GM23338 (cell line): Measurements from ENCODE around the gene CCBE1. TPM values are rescaled to one million over a fixed set of nuclear protein-coding genes. Genes with fewer than 3 reads are reported as not detected.

ENCODE experiments used
- ATAC-seq: fragments of 200-7000 bp; cut with Tn5 transposase; 3 replicates; pipeline ENCODE4 v1.9.1; 2020
- DNase-seq: peaks from one replicate; pipeline ENCODE4 v3.0.0-alpha.2; 2015; ENCODE audit warnings: low spot score
- H2AFZ ChIP-seq: fragments of 200-600 bp; sonication (generic); 2 replicates; pipeline ENCODE4 v1.8.0; 2016; ENCODE audit warnings: antibody characterized with exemption, mild to moderate bottlenecking, moderate library complexity
- H3F3A ChIP-seq: fragments of 200-600 bp; sonication (generic); replicated peaks from 2 replicates; pipeline ENCODE4 v1.8.0; 2017; ENCODE audit warnings: antibody characterized with exemption, mixed run types, low read depth
- H3K27ac ChIP-seq: fragments of 200-600 bp; sonication (generic); 2 replicates; pipeline ENCODE4 v1.6.1; 2016; ENCODE audit warnings: low read depth
- H3K27me3 ChIP-seq: fragments of 200-600 bp; sonication (generic); 2 replicates; pipeline ENCODE4 v1.8.0; 2016; ENCODE audit warnings: mild to moderate bottlenecking, mixed run types, moderate library complexity; ENCODE audit not compliant: insufficient read depth
- H3K36me3 ChIP-seq: fragments of 200-600 bp; sonication (generic); 2 replicates; pipeline ENCODE4 v1.8.0; 2016; ENCODE audit warnings: mild to moderate bottlenecking; ENCODE audit not compliant: insufficient read depth
- H3K4me1 ChIP-seq: fragments of 200-600 bp; sonication (generic); 2 replicates; pipeline ENCODE4 v1.8.0; 2016; ENCODE audit warnings: mild to moderate bottlenecking, moderate library complexity; ENCODE audit not compliant: insufficient read depth
- H3K4me2 ChIP-seq: fragments of 200-600 bp; sonication (generic); 2 replicates; pipeline ENCODE4 v1.7.1; 2017; ENCODE audit warnings: mixed run types
- H3K4me3 ChIP-seq: fragments of 200-600 bp; sonication (generic); 2 replicates; pipeline ENCODE4 v1.6.1; 2016; ENCODE audit warnings: mixed run types
- H3K79me2 ChIP-seq: fragments of 200-600 bp; sonication (generic); replicated peaks from 2 replicates; pipeline ENCODE4 v1.8.0; 2017; ENCODE audit warnings: mild to moderate bottlenecking; ENCODE audit not compliant: insufficient read depth
- H3K9me2 ChIP-seq: fragments of 200-600 bp; sonication (generic); 2 replicates; pipeline ENCODE4 v1.8.0; 2017; ENCODE audit not compliant: insufficient read depth
- H4K20me1 ChIP-seq: fragments of 200-600 bp; sonication (generic); replicated peaks from 2 replicates; pipeline ENCODE4 v1.8.0; 2017; ENCODE audit warnings: mild to moderate bottlenecking; ENCODE audit not compliant: insufficient read depth
- H3K27ac Mint-ChIP-seq: 2 replicates; pipeline ENCODE4 v1.8.0; 2020; ENCODE audit warnings: inconsistent platforms, mild to moderate bottlenecking, moderate library complexity, mixed read lengths
- H3K27me3 Mint-ChIP-seq: 3 replicates; pipeline ENCODE4 v1.8.0; 2022; ENCODE audit warnings: low read depth, mild to moderate bottlenecking, moderate library complexity, mixed read lengths, inconsistent platforms; ENCODE audit not compliant: insufficient read depth, poor library complexity
- H3K36me3 Mint-ChIP-seq: 3 replicates; pipeline ENCODE4 v1.8.0; 2021; ENCODE audit warnings: low read depth, mild to moderate bottlenecking, inconsistent platforms, moderate library complexity, mixed read lengths
- H3K4me1 Mint-ChIP-seq: 3 replicates; pipeline ENCODE4 v1.8.0; 2020; ENCODE audit warnings: mild to moderate bottlenecking, inconsistent platforms, mixed read lengths
- H3K4me3 Mint-ChIP-seq: 3 replicates; pipeline ENCODE4 v1.8.0; 2021; ENCODE audit warnings: moderate library complexity, mild to moderate bottlenecking, inconsistent platforms, mixed read lengths
- H3K9me3 Mint-ChIP-seq: 3 replicates; pipeline ENCODE4 v1.8.0; 2020; ENCODE audit warnings: moderate library complexity, mild to moderate bottlenecking, inconsistent platforms, mixed read lengths
- CREB1 ChIP-seq: fragments of 250-450 bp; sonication (Bioruptor Pico); IDR thresholded peaks from 2 replicates; pipeline ENCODE4 v1.5.0; 2020; ENCODE audit warnings: low read depth, mild to moderate bottlenecking, moderate library complexity
- EZH2 ChIP-seq: fragments of 200-600 bp; sonication (generic); IDR thresholded peaks from one replicate; pipeline ENCODE4 v1.8.0; 2017; ENCODE audit warnings: antibody characterized with exemption, mild to moderate bottlenecking, low read depth; ENCODE audit not compliant: unreplicated experiment
- EZH2phosphoT487 ChIP-seq: fragments of 200-600 bp; sonication (generic); IDR thresholded peaks from one replicate; pipeline ENCODE4 v1.8.1; 2018; ENCODE audit warnings: antibody characterized with exemption; ENCODE audit not compliant: unreplicated experiment
- JUNB ChIP-seq: IDR thresholded peaks from one replicate; pipeline ENCODE4 v1.6.1; 2016; ENCODE audit warnings: antibody characterized with exemption; ENCODE audit not compliant: unreplicated experiment
- NANOG ChIP-seq: IDR thresholded peaks from 2 replicates; pipeline ENCODE4 v1.6.1; 2016; ENCODE audit warnings: antibody characterized with exemption, borderline replicate concordance
- POLR2AphosphoS5 ChIP-seq: IDR thresholded peaks from 2 replicates; pipeline ENCODE4 v1.6.1; 2016; ENCODE audit warnings: antibody characterized with exemption, low read depth
- REST ChIP-seq: IDR thresholded peaks from one replicate; pipeline ENCODE4 v1.6.1; 2018; ENCODE audit warnings: antibody characterized with exemption; ENCODE audit not compliant: unreplicated experiment
- STAT1 ChIP-seq: IDR thresholded peaks from one replicate; pipeline ENCODE4 v1.6.1; 2016; ENCODE audit warnings: antibody characterized with exemption; ENCODE audit not compliant: unreplicated experiment
- ZNF114 ChIP-seq: fragments of 250-450 bp; sonication (Bioruptor Pico); IDR thresholded peaks from 2 replicates; pipeline ENCODE4 v1.5.0; 2020; ENCODE audit warnings: mild to moderate bottlenecking, moderate library complexity
- ZNF331 ChIP-seq: fragments of 250-450 bp; sonication (Bioruptor Pico); IDR thresholded peaks from 2 replicates; pipeline ENCODE4 v1.5.0; 2020; ENCODE audit warnings: low read depth, mild to moderate bottlenecking, moderate library complexity
- ZNF462 ChIP-seq: fragments of 250-450 bp; sonication (Bioruptor Pico); IDR thresholded peaks from 2 replicates; pipeline ENCODE4 v1.5.0; 2020; ENCODE audit warnings: mild to moderate bottlenecking, moderate library complexity
- polyA plus RNA-seq: library from polyadenylated mRNA; unstranded; fragments of >200 nt; fragmentation: Nextera tagmentation; extraction: Ambion mirVana; gene quantifications from 2 replicates; pipeline ENCODE4 v1.2.1, GENCODE V29; 2016
- total RNA-seq: library from RNA; depleted of rRNA; stranded (reverse); fragments of >200 nt; shearing (Covaris generic); gene quantifications from 2 replicates; pipeline ENCODE4 v1.2.3, GENCODE V29; 2014
- TF ChIP-seq, protein P1 (sequence below), 2 experiments: fragments of 200-600 bp in 1 of 2; sonication (generic) in 1 of 2; conservative IDR thresholded peaks; 2 replicates each; pipeline versions ENCODE4 v1.5.1 to v1.6.1; 2016 to 2017; ENCODE audit warnings: antibody characterized with exemption in 2 of 2, low read depth in 2 of 2, mild to moderate bottlenecking in 2 of 2, moderate library complexity in 1 of 2
- TF ChIP-seq, protein P2 (sequence below): IDR thresholded peaks from 2 replicates; pipeline ENCODE4 v1.6.1; 2016; ENCODE audit warnings: antibody characterized with exemption

CCBE1 gene
- total and polyA plus RNA-seq, 2 experiments from 2014 or later, result 2.1 to 2.6 TPM

DNA sequence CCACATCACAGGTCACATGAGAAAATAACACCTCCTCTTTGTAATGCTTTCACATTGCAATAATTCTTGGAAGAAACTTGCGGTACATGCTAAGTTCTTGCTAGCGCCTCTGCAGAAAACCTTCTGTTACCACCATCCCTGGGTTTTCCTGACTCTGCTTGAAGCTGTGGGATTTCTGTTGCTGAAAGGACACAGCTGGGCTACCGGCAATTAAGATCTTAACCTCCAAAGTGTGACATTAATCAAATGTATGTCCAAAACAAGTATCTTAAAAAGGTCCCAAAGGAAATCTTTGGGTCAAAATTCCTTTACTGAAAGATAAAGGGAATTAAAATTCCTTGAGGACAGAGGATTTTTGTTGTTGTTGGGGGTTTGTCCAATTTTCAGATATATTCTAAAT is 7.5 kb downstream of the CCBE1 start:
- no peak overlapping the region for H2AFZ ChIP-seq
- ATAC-seq (peak; percentile 29; the same call in 2 of the 3 replicates), DNase-seq (no peak)
- no peak overlapping the region for H3K27ac Mint-ChIP-seq
- peaks cover 66% of the 10 kb centered on the region for H3K4me1 Mint-ChIP-seq
- peak overlapping the region; percentile 19; the same call in 1 of the 2 replicates for H3K4me2 ChIP-seq
- H4K20me1 ChIP-seq, result no peaks in the 10 kb centered on the region
- no peaks in the 10 kb centered on the region for H3K36me3 Mint-ChIP-seq
- H3K9me2 ChIP-seq, result peaks cover 10% of the 10 kb centered on the region
- peak overlapping the region; percentile 18; the same call in 1 of the 3 replicates for H3K4me3 Mint-ChIP-seq
- H3K4me1 ChIP-seq, result peaks cover 42% of the 10 kb centered on the region
- H3K27ac ChIP-seq, result no peak overlapping the region
- TF ChIP-seq ZNF114 (CRISPR knock-in tag) (no peak), ZNF331 (no peak), ZNF462 (no peak), EZH2phosphoT487 (no peak), POLR2AphosphoS5 (no peak), CREB1 (CRISPR knock-in tag) (no peak), JUNB (no peak), STAT1 (no peak), REST (no peak), NANOG (no peak), EZH2 (no peak)
- TF ChIP-seq, protein P1, sequence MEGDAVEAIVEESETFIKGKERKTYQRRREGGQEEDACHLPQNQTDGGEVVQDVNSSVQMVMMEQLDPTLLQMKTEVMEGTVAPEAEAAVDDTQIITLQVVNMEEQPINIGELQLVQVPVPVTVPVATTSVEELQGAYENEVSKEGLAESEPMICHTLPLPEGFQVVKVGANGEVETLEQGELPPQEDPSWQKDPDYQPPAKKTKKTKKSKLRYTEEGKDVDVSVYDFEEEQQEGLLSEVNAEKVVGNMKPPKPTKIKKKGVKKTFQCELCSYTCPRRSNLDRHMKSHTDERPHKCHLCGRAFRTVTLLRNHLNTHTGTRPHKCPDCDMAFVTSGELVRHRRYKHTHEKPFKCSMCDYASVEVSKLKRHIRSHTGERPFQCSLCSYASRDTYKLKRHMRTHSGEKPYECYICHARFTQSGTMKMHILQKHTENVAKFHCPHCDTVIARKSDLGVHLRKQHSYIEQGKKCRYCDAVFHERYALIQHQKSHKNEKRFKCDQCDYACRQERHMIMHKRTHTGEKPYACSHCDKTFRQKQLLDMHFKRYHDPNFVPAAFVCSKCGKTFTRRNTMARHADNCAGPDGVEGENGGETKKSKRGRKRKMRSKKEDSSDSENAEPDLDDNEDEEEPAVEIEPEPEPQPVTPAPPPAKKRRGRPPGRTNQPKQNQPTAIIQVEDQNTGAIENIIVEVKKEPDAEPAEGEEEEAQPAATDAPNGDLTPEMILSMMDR (conservative IDR thresholded peaks at IDR 0.05; ENCODE audit: low read depth in 2 of 2), result no peak
- TF ChIP-seq, protein P2, sequence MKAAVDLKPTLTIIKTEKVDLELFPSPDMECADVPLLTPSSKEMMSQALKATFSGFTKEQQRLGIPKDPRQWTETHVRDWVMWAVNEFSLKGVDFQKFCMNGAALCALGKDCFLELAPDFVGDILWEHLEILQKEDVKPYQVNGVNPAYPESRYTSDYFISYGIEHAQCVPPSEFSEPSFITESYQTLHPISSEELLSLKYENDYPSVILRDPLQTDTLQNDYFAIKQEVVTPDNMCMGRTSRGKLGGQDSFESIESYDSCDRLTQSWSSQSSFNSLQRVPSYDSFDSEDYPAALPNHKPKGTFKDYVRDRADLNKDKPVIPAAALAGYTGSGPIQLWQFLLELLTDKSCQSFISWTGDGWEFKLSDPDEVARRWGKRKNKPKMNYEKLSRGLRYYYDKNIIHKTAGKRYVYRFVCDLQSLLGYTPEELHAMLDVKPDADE, result no peak
- H3K36me3 ChIP-seq, result no peaks in the 10 kb centered on the region
- H3K9me3 Mint-ChIP-seq, result no peaks in the 10 kb centered on the region; the same call in 2 of the 3 replicates
- no peaks in the 10 kb centered on the region for H3F3A ChIP-seq
- no peaks in the 10 kb centered on the region for H3K79me2 ChIP-seq
- H3K27me3 Mint-ChIP-seq, result peaks cover 24% of the 10 kb centered on the region
- H3K4me3 ChIP-seq, result no peak overlapping the region
- H3K27me3 ChIP-seq, result peaks cover 43% of the 10 kb centered on the region
